ENCODE measurements around the gene LPAR2.

The LPAR2 gene

DNA sequence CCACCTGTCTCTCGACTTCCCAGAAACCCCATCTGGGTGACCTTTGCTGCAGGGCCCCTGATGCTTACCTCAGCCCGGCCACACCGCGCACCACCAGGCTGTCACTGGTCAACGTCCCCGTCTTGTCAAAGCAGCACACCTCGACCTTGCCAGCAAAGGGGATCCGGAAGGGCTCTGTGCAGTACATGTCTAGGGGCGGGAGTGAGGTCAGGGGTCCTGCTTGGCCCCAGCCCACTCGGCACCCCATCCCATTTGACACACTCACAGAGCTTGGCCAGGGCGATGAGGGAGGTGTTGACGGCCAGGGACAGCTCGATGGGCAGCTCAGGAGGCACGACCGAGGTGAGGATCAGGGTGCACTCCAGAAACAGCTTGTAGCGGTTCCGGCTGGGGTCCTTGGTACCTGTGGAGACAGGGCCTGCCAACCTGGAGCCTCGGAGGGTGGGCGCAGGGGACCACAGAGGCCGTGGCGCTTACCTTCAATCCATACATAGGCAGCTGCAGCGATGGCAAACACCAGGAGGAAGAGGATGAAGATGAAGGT is 27.1 kb upstream of the LPAR2 start:
- Histone ChIP-seq H3K36me3 (replicated peaks; ENCODE audit: insufficient read depth, low read length) (peaks cover 5% of the 10 kb centered on the region), H3K9ac (ENCODE audit: low read length) (no peak overlapping the region)

DNA sequence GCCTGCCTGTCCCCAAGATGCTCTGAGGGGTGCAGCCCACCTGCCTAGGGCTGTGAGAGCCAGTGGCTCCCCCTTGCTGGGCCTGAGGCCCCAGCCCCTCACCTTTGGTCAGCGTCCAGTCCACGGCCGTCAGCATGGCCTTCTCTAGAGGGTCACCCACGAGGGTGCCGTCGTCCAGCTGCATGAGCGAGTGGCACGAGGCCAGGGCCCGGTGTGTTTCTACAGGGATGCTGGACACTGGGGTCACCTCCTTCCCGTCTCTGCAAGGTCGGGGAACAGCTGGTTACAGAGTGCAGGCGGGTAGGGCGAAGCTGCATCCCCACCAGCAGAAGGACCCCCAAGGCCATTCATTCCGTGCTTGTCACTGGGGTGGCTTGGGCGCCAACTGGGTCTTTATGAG is 26.4 kb upstream of the LPAR2 start:
- no peaks in the 10 kb centered on the region for H4K20me1 ChIP-seq (ENCODE audit: insufficient read depth, low read length)
- no peak overlapping the region for H3K9ac ChIP-seq (ENCODE audit: low read length)
- H2AFZ ChIP-seq (ENCODE audit: low read length): no peak overlapping the region
- no peaks in the 10 kb centered on the region; the same call in none of the 2 replicates for H3K36me3 ChIP-seq (replicated peaks; ENCODE audit: insufficient read depth, low read length)
- no peaks in the 10 kb centered on the region for H3K4me1 ChIP-seq (ENCODE audit: low read length)
- TF ChIP-seq EZH2phosphoT487 (IDR thresholded peaks at IDR 0.05; ENCODE audit: low read length): no peak
- TF ChIP-seq EZH2 (optimal IDR thresholded peaks at IDR 0.05; ENCODE audit: low read depth, low read length): no peak
- H3K27ac ChIP-seq (ENCODE audit: low read length): no peak overlapping the region
- no peak overlapping the region for H3K4me3 ChIP-seq (ENCODE audit: low read length)
- H3K4me2 ChIP-seq (ENCODE audit: low read depth, low read length): no peak overlapping the region
- H3K79me2 ChIP-seq (ENCODE audit: low read length): peaks cover 3% of the 10 kb centered on the region; the same call in 1 of the 2 replicates
- no peaks in the 10 kb centered on the region for H3K9me3 ChIP-seq (replicated peaks; ENCODE audit: insufficient read depth, low read length)
- no peak for DNase-seq
- H3K9me2 ChIP-seq (replicated peaks; ENCODE audit: insufficient read depth, low read length): no peaks in the 10 kb centered on the region
- H3F3A ChIP-seq (ENCODE audit: insufficient read depth, low read length): no peaks in the 10 kb centered on the region
- no peaks in the 10 kb centered on the region for H3K27me3 ChIP-seq (replicated peaks; ENCODE audit: insufficient read depth, low read length)

More for the DNA sequence above, 27.1 kb upstream of the LPAR2 start:
- no peaks in the 10 kb centered on the region for H3K4me1 ChIP-seq (ENCODE audit: low read length)
- no peak for TF ChIP-seq EZH2phosphoT487 (IDR thresholded peaks at IDR 0.05; ENCODE audit: low read length)
- TF ChIP-seq, protein P1, sequence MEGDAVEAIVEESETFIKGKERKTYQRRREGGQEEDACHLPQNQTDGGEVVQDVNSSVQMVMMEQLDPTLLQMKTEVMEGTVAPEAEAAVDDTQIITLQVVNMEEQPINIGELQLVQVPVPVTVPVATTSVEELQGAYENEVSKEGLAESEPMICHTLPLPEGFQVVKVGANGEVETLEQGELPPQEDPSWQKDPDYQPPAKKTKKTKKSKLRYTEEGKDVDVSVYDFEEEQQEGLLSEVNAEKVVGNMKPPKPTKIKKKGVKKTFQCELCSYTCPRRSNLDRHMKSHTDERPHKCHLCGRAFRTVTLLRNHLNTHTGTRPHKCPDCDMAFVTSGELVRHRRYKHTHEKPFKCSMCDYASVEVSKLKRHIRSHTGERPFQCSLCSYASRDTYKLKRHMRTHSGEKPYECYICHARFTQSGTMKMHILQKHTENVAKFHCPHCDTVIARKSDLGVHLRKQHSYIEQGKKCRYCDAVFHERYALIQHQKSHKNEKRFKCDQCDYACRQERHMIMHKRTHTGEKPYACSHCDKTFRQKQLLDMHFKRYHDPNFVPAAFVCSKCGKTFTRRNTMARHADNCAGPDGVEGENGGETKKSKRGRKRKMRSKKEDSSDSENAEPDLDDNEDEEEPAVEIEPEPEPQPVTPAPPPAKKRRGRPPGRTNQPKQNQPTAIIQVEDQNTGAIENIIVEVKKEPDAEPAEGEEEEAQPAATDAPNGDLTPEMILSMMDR (IDR thresholded peaks at IDR 0.05; ENCODE audit: low read length): no peak
- no peak for TF ChIP-seq EZH2 (optimal IDR thresholded peaks at IDR 0.05; ENCODE audit: low read depth, low read length)
- H3K79me2 ChIP-seq (ENCODE audit: low read length): peaks cover 10% of the 10 kb centered on the region; the same call in 1 of the 2 replicates
- no peak for DNase-seq
- no peaks in the 10 kb centered on the region for H3K9me3 ChIP-seq (replicated peaks; ENCODE audit: insufficient read depth, low read length)
- H3K9me2 ChIP-seq (replicated peaks; ENCODE audit: insufficient read depth, low read length): no peaks in the 10 kb centered on the region
- H4K20me1 ChIP-seq (ENCODE audit: insufficient read depth, low read length): no peaks in the 10 kb centered on the region
- H3K4me2 ChIP-seq (ENCODE audit: low read depth, low read length): no peak overlapping the region
- no peaks in the 10 kb centered on the region for H3F3A ChIP-seq (ENCODE audit: insufficient read depth, low read length)
- no peak overlapping the region for H2AFZ ChIP-seq (ENCODE audit: low read length)
- no peak overlapping the region for H3K27ac ChIP-seq (ENCODE audit: low read length)
- H3K4me3 ChIP-seq (ENCODE audit: low read length): no peak overlapping the region
- H3K27me3 ChIP-seq (replicated peaks; ENCODE audit: insufficient read depth, low read length): no peaks in the 10 kb centered on the region

DNA sequence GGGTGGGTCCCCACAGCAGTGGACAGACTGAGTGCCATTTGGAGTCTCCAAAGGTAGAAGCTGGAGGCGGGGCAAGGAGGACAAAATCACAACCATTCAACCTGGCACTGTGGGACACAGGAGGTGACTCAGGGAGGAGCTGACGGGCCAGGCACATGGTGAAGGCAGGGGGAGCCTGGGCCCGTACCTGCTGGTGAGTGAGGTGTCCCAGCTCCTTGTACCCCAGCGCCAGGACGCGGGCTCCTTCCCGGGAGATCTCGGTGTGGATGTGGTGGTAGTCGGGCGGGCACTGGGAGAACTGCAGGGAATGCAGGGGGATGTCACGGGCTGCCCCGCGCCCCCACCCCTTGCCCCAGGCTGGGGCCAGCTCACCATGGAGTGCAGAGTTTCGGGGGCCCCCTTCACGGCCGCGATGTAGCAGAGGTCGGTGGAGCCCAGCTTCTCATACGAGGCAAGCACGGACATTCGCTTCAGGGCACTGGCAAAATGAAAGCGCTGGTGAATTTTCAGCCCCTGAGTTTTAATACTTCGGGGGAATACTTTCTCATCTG is 25.7 kb upstream of the LPAR2 start:
- Histone ChIP-seq H3K27me3 (replicated peaks; ENCODE audit: insufficient read depth, low read length) (no peaks in the 10 kb centered on the region), H3K4me3 (ENCODE audit: low read length) (no peak overlapping the region), H3K36me3 (replicated peaks; ENCODE audit: insufficient read depth, low read length) (no peaks in the 10 kb centered on the region; the same call in 1 of the 2 replicates), H3K4me2 (ENCODE audit: low read depth, low read length) (no peak overlapping the region), H3K9me2 (replicated peaks; ENCODE audit: insufficient read depth, low read length) (no peaks in the 10 kb centered on the region), H3F3A (ENCODE audit: insufficient read depth, low read length) (no peaks in the 10 kb centered on the region), H3K27ac (ENCODE audit: low read length) (no peak overlapping the region), H3K4me1 (ENCODE audit: low read length) (no peaks in the 10 kb centered on the region), H3K79me2 (ENCODE audit: low read length) (0 out of 2 replicates have a peak, but pooled peaks cover 3% of the 10 kb centered on the region), H3K9me3 (replicated peaks; ENCODE audit: insufficient read depth, low read length) (no peaks in the 10 kb centered on the region), H3K9ac (ENCODE audit: low read length) (no peak overlapping the region), H2AFZ (ENCODE audit: low read length) (no peak overlapping the region), H4K20me1 (ENCODE audit: insufficient read depth, low read length) (no peaks in the 10 kb centered on the region)
- TF ChIP-seq, protein P1 (IDR thresholded peaks at IDR 0.05; ENCODE audit: low read length): no peak
- TF ChIP-seq EZH2phosphoT487 (IDR thresholded peaks at IDR 0.05; ENCODE audit: low read length) (no peak), EZH2 (optimal IDR thresholded peaks at IDR 0.05; ENCODE audit: low read depth, low read length) (no peak)
- DNase-seq: no peak

Data from MM.1S (cell line).